SH-SY5Y (cell line): ENCODE data around the gene JPT2.

Experiments
- GATA2 ChIP-seq: IDR thresholded peaks from 2 replicates; pipeline ENCODE4 v1.6.1; 2011; ENCODE audit warnings: mild to moderate bottlenecking, low read depth, low read length
- GATA3 ChIP-seq: IDR thresholded peaks from 2 replicates; pipeline ENCODE4 v1.6.1; 2011; ENCODE audit warnings: low read depth, mild to moderate bottlenecking, low read length, moderate library complexity

GRCh38 chr16:1656808-1657617 lies 21.1 kb upstream of the JPT2 start:
- TF ChIP-seq GATA3 (no peak), GATA2 (no peak)
